Ectodermal cell (in vitro differentiated cells): ENCODE measurements around the gene LHX8.

Experiments used
- H3K27ac ChIP-seq: 2 replicates; pipeline ENCODE4 v1.7.0; 2013; ENCODE audit warnings: mild to moderate bottlenecking, low read depth, low read length; ENCODE audit not compliant: insufficient read depth, poor library complexity, severe bottlenecking
- H3K27me3 ChIP-seq: 2 replicates; pipeline ENCODE4 v1.7.0; 2013; ENCODE audit warnings: mild to moderate bottlenecking, low read length; ENCODE audit not compliant: insufficient read depth, control insufficient read depth, poor library complexity, severe bottlenecking
- H3K36me3 ChIP-seq: one replicate; pipeline ENCODE4 v1.7.0; 2013; ENCODE audit warnings: low read length; ENCODE audit not compliant: control insufficient read depth, insufficient read depth
- H3K4me1 ChIP-seq: one replicate; pipeline ENCODE4 v1.7.0; 2013; ENCODE audit warnings: low read length; ENCODE audit not compliant: control insufficient read depth, insufficient read depth
- H3K4me3 ChIP-seq: 2 replicates; pipeline ENCODE4 v1.7.0; 2013; ENCODE audit warnings: low read depth, low read length, control low read depth; ENCODE audit not compliant: insufficient read depth
- H3K9me3 ChIP-seq: 2 replicates; pipeline ENCODE4 v1.7.0; 2013; ENCODE audit warnings: mild to moderate bottlenecking, low read length, moderate library complexity; ENCODE audit not compliant: control insufficient read depth
- WGBS, 2 experiments: methylation state at CpG; one replicate each; pipeline ENCODE4 v1.1.7; 2013; ENCODE audit warnings: missing lambda C conversion rate in 2 of 2; 5-methylcytosine and 5-hydroxymethylcytosine counted together

Gene LHX8

GRCh38 chr1:75132812-75133619, 1.2 kb upstream of the LHX8 start:
- no peaks in the 10 kb centered on the region for H3K36me3 ChIP-seq
- H3K4me3 ChIP-seq = no peak overlapping the region
- H3K4me1 ChIP-seq = peaks cover 48% of the 10 kb centered on the region
- no peaks in the 10 kb centered on the region for H3K9me3 ChIP-seq
- 0 to 2% methylated on average over 20 of the region's 23 CpGs for WGBS, 2 experiments
- H3K27me3 ChIP-seq = peaks cover 100% of the 10 kb centered on the region
- no peak overlapping the region for H3K27ac ChIP-seq

- no peaks in the 10 kb centered on the region for H3K36me3 ChIP-seq
- 0 to 1% methylated on average over 52 to 54 of the region's 54 CpGs for WGBS, 2 experiments
- peak overlapping the region; percentile 31 for H3K4me3 ChIP-seq
- H3K4me1 ChIP-seq = peaks cover 48% of the 10 kb centered on the region
- no peak overlapping the region for H3K27ac ChIP-seq
- H3K27me3 ChIP-seq = peaks cover 100% of the 10 kb centered on the region
- no peaks in the 10 kb centered on the region for H3K9me3 ChIP-seq
These were observed 722 bp downstream of the LHX8 start for GRCh38 chr1:75134647-75135572.

GRCh38 chr1:75135573-75136194, 1.5 kb downstream of the LHX8 start:
- Histone ChIP-seq H3K27ac (no peak overlapping the region), H3K9me3 (no peaks in the 10 kb centered on the region), H3K36me3 (no peaks in the 10 kb centered on the region), H3K4me3 (peak overlapping the region; percentile 31), H3K27me3 (peaks cover 97% of the 10 kb centered on the region), H3K4me1 (peaks cover 42% of the 10 kb centered on the region)
- 0% methylated on average over 22 to 23 of the region's 23 CpGs for WGBS, 2 experiments

- peaks cover 91% of the 10 kb centered on the region for H3K27me3 ChIP-seq
- H3K4me3 ChIP-seq = peak overlapping the region; percentile 31
- H3K36me3 ChIP-seq = no peaks in the 10 kb centered on the region
- H3K27ac ChIP-seq = no peak overlapping the region
- no peaks in the 10 kb centered on the region for H3K9me3 ChIP-seq
- peaks cover 37% of the 10 kb centered on the region for H3K4me1 ChIP-seq
- WGBS, 2 experiments = 0% methylated on average over 59 to 63 of the region's 64 CpGs
These were observed 2.1 kb downstream of the LHX8 start for GRCh38 chr1:75136195-75136815.

GRCh38 chr1:75136921-75137641, 2.9 kb downstream of the LHX8 start:
- no peaks in the 10 kb centered on the region for H3K9me3 ChIP-seq
- H3K4me3 ChIP-seq = peak overlapping the region; percentile 31
- WGBS, 2 experiments = 2% methylated on average over 36 to 37 of the region's 37 CpGs
- peaks cover 83% of the 10 kb centered on the region for H3K27me3 ChIP-seq
- H3K4me1 ChIP-seq = peaks cover 37% of the 10 kb centered on the region
- no peak overlapping the region for H3K27ac ChIP-seq
- no peaks in the 10 kb centered on the region for H3K36me3 ChIP-seq

- H3K4me3 ChIP-seq = no peak overlapping the region
- no peaks in the 10 kb centered on the region for H3K36me3 ChIP-seq
- H3K9me3 ChIP-seq = no peaks in the 10 kb centered on the region
- H3K27me3 ChIP-seq = no peaks in the 10 kb centered on the region
- no peaks in the 10 kb centered on the region for H3K4me1 ChIP-seq
- 93% methylated on average over 2 of the region's 2 CpGs; no CpG with 5 or more reads in 1 of the 2 experiments for WGBS, 2 experiments
- no peak overlapping the region for H3K27ac ChIP-seq
These were observed 17.9 kb downstream of the LHX8 start for GRCh38 chr1:75152092-75152491.

- Histone ChIP-seq H3K4me3 (no peak overlapping the region), H3K27ac (no peak overlapping the region), H3K36me3 (no peaks in the 10 kb centered on the region), H3K4me1 (no peaks in the 10 kb centered on the region), H3K9me3 (no peaks in the 10 kb centered on the region), H3K27me3 (no peaks in the 10 kb centered on the region)
- 93 to 100% methylated on average over 2 to 3 of the region's 3 CpGs for WGBS, 2 experiments
These were observed 25.0 kb downstream of the LHX8 start for GRCh38 chr1:75159154-75159553.

GRCh38 chr1:75165264-75165663, 31.1 kb downstream of the LHX8 start:
- Histone ChIP-seq H3K4me3 (no peak overlapping the region), H3K36me3 (no peaks in the 10 kb centered on the region), H3K27ac (no peak overlapping the region), H3K4me1 (no peaks in the 10 kb centered on the region), H3K9me3 (no peaks in the 10 kb centered on the region), H3K27me3 (no peaks in the 10 kb centered on the region)

GRCh38 chr1:75166821-75167220, 32.6 kb downstream of the LHX8 start:
- Histone ChIP-seq H3K27me3 (no peaks in the 10 kb centered on the region), H3K4me3 (no peak overlapping the region), H3K9me3 (no peaks in the 10 kb centered on the region), H3K27ac (no peak overlapping the region), H3K4me1 (no peaks in the 10 kb centered on the region), H3K36me3 (no peaks in the 10 kb centered on the region)
- 94 to 96% methylated on average over 4 of the region's 4 CpGs for WGBS, 2 experiments
